ENCODE measurements around the gene FAM181B.

DNA sequence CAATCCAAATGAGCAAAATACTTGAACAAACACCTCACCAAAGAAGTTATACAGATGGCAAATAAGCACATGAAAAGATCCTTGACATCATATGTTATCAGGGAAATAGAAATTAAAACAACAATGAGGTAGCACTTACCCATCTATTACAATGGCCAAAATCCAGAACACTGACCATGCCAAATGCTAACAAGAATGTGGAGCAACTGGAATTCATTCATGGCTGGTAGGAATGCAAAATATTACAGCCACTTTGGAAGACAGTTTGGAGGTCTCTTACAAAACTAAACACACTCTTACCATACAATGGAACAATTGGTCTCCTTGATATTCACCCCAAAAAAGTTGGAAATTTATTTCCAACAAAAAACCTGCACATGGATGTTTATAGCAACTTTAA, 19.1 kb upstream of the FAM181B start:
- no peak for TF ChIP-seq POLR2AphosphoS5 (IDR thresholded peaks at IDR 0.05; ENCODE audit: low read depth)
- TF ChIP-seq, protein P1, sequence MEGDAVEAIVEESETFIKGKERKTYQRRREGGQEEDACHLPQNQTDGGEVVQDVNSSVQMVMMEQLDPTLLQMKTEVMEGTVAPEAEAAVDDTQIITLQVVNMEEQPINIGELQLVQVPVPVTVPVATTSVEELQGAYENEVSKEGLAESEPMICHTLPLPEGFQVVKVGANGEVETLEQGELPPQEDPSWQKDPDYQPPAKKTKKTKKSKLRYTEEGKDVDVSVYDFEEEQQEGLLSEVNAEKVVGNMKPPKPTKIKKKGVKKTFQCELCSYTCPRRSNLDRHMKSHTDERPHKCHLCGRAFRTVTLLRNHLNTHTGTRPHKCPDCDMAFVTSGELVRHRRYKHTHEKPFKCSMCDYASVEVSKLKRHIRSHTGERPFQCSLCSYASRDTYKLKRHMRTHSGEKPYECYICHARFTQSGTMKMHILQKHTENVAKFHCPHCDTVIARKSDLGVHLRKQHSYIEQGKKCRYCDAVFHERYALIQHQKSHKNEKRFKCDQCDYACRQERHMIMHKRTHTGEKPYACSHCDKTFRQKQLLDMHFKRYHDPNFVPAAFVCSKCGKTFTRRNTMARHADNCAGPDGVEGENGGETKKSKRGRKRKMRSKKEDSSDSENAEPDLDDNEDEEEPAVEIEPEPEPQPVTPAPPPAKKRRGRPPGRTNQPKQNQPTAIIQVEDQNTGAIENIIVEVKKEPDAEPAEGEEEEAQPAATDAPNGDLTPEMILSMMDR (IDR thresholded peaks at IDR 0.05; ENCODE audit: insufficient read depth, low read length), result no peak
- TF ChIP-seq GABPA (IDR thresholded peaks at IDR 0.05; ENCODE audit: low read depth), result no peak
- TF ChIP-seq, protein P2, sequence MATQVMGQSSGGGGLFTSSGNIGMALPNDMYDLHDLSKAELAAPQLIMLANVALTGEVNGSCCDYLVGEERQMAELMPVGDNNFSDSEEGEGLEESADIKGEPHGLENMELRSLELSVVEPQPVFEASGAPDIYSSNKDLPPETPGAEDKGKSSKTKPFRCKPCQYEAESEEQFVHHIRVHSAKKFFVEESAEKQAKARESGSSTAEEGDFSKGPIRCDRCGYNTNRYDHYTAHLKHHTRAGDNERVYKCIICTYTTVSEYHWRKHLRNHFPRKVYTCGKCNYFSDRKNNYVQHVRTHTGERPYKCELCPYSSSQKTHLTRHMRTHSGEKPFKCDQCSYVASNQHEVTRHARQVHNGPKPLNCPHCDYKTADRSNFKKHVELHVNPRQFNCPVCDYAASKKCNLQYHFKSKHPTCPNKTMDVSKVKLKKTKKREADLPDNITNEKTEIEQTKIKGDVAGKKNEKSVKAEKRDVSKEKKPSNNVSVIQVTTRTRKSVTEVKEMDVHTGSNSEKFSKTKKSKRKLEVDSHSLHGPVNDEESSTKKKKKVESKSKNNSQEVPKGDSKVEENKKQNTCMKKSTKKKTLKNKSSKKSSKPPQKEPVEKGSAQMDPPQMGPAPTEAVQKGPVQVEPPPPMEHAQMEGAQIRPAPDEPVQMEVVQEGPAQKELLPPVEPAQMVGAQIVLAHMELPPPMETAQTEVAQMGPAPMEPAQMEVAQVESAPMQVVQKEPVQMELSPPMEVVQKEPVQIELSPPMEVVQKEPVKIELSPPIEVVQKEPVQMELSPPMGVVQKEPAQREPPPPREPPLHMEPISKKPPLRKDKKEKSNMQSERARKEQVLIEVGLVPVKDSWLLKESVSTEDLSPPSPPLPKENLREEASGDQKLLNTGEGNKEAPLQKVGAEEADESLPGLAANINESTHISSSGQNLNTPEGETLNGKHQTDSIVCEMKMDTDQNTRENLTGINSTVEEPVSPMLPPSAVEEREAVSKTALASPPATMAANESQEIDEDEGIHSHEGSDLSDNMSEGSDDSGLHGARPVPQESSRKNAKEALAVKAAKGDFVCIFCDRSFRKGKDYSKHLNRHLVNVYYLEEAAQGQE (IDR thresholded peaks at IDR 0.05; ENCODE audit: insufficient replicate concordance, low read depth), result no peak
- no peak for TF ChIP-seq SPI1 (IDR thresholded peaks at IDR 0.05; ENCODE audit: borderline replicate concordance, low read depth)

Measured in HL-60 (cell line).